SK-N-SH (cell line): ENCODE results near the gene KANSL2. TPM values are rescaled to one million over a fixed set of nuclear protein-coding genes. Genes with fewer than 3 reads are reported as not detected.
"Not testable (repeated sequence)": the region's sequence is repeated elsewhere in the genome, so short reads cannot be mapped to it uniquely, and the experiment has no call there.

Source experiments
- CTCF ChIA-PET: fragments of 300-600, 350-600 bp; formaldehyde crosslinking; extraction: SDS; loops from one replicate; lab custom pipeline; 2021; lab: Yijun Ruan, JAX
- POLR2A ChIA-PET: fragments of 350-600 bp; sonication (Branson Sonifier 250); formaldehyde crosslinking; extraction: SDS; loops from one replicate; lab custom pipeline; 2020; ENCODE audit warnings: antibody characterized with exemption, inconsistent platforms; lab: Yijun Ruan, JAX
- DNase-seq: peaks from one replicate; pipeline ENCODE4 v3.0.0; 2012
- H2AFZ ChIP-seq: fragments of 200-600 bp; sonication (generic); 2 replicates; pipeline ENCODE4 v1.8.1; 2016; ENCODE audit warnings: antibody characterized with exemption, mild to moderate bottlenecking, low read depth
- H3F3A ChIP-seq: fragments of 200-600 bp; sonication (generic); replicated peaks from 2 replicates; pipeline ENCODE3; 2016; ENCODE audit warnings: antibody characterized with exemption, mild to moderate bottlenecking; ENCODE audit not compliant: insufficient read depth
- H3K27ac ChIP-seq, 2 experiments: fragments of 200-500 bp in 1 of 2; fragments of 200-600 bp in 1 of 2; sonication (Bioruptor generic) in 1 of 2; sonication (generic), shearing (Covaris generic) in 1 of 2; 2 replicates each; pipeline versions ENCODE4 v1.5.1 to v1.6.1; 2014 to 2016; ENCODE audit warnings: low read depth in 2 of 2, inconsistent platforms in 1 of 2, low read length in 1 of 2, mild to moderate bottlenecking in 1 of 2, mixed read lengths in 1 of 2
- H3K27me3 ChIP-seq: fragments of 200-600 bp; sonication (generic), shearing (Covaris generic); 2 replicates; pipeline ENCODE4 v1.6.1; 2016; ENCODE audit warnings: mixed run types; ENCODE audit not compliant: insufficient read depth
- H3K36me3 ChIP-seq, 2 experiments: fragments of 200-500 bp in 1 of 2; fragments of 200-600 bp in 1 of 2; sonication (Bioruptor generic) in 1 of 2; sonication (generic) in 1 of 2; replicated peaks in 1 of 2; 2 replicates each; pipeline versions ENCODE3 to v1.5.1; 2014 to 2016; ENCODE audit warnings: low read length in 1 of 2, mild to moderate bottlenecking in 1 of 2; ENCODE audit not compliant: insufficient read depth in 2 of 2, control insufficient read depth in 1 of 2
- H3K4me1 ChIP-seq, 2 experiments: fragments of 200-500 bp in 1 of 2; fragments of 200-600 bp in 1 of 2; sonication (Bioruptor generic) in 1 of 2; sonication (generic), shearing (Covaris generic) in 1 of 2; 2 replicates each; pipeline versions ENCODE4 v1.5.1 to v1.6.1; 2014 to 2016; ENCODE audit warnings: low read depth in 1 of 2, low read length in 1 of 2, mixed run types in 1 of 2; ENCODE audit not compliant: insufficient read depth in 2 of 2, control insufficient read depth in 1 of 2
- H3K4me2 ChIP-seq: fragments of 200-600 bp; sonication (generic), shearing (Covaris generic); 2 replicates; pipeline ENCODE4 v1.6.1; 2017; ENCODE audit warnings: mixed run types
- H3K4me3 ChIP-seq, 2 experiments: fragments of 200-500 bp in 1 of 2; fragments of 200-600 bp in 1 of 2; sonication (Bioruptor generic) in 1 of 2; sonication (generic), shearing (Covaris generic) in 1 of 2; 2 replicates each; pipeline versions ENCODE4 v1.5.1 to v1.8.1; 2014 to 2016; ENCODE audit warnings: low read depth in 2 of 2, inconsistent platforms in 1 of 2, low read length in 1 of 2, mild to moderate bottlenecking in 1 of 2, mixed read lengths in 1 of 2, moderate library complexity in 1 of 2
- H3K79me2 ChIP-seq: fragments of 200-600 bp; sonication (generic); 2 replicates; pipeline ENCODE4 v1.8.1; 2017; ENCODE audit warnings: mild to moderate bottlenecking; ENCODE audit not compliant: insufficient read depth
- H3K9ac ChIP-seq: fragments of 200-600 bp; sonication (generic); 2 replicates; pipeline ENCODE4 v1.6.1; 2017; ENCODE audit warnings: mixed run types
- H3K9me2 ChIP-seq: fragments of 200-600 bp; sonication (generic); 2 replicates; pipeline ENCODE4 v1.6.1; 2017; ENCODE audit warnings: mixed run types
- H3K9me3 ChIP-seq: fragments of 200-600 bp; sonication (generic); 2 replicates; pipeline ENCODE4 v1.6.1; 2017; ENCODE audit warnings: mixed run types, mild to moderate bottlenecking, moderate library complexity
- H4K20me1 ChIP-seq: fragments of 200-600 bp; sonication (generic); 2 replicates; pipeline ENCODE4 v1.6.1; 2017; ENCODE audit warnings: mild to moderate bottlenecking, mixed run types; ENCODE audit not compliant: insufficient read depth
- EP300 ChIP-seq, 2 experiments: IDR thresholded peaks; 2 replicates each; pipeline versions ENCODE4 v1.4.0 to v1.6.1; 2012; ENCODE audit warnings: borderline replicate concordance in 1 of 2, low read depth in 1 of 2, low read length in 1 of 2
- EZH2phosphoT487 ChIP-seq: fragments of 200-600 bp; sonication (generic); IDR thresholded peaks from 2 replicates; pipeline ENCODE4 v1.6.1; 2017; ENCODE audit warnings: low read depth, mixed run types, mild to moderate bottlenecking, antibody characterized with exemption, moderate library complexity, borderline replicate concordance
- FOSL2 ChIP-seq: IDR thresholded peaks from 2 replicates; pipeline ENCODE4 v1.4.0; 2012; ENCODE audit warnings: low read depth, mild to moderate bottlenecking, moderate library complexity, borderline replicate concordance
- GABPA ChIP-seq: IDR thresholded peaks from 2 replicates; pipeline ENCODE4 v1.4.0; 2012; ENCODE audit warnings: low read depth, mild to moderate bottlenecking
- MEF2A ChIP-seq: IDR thresholded peaks from 2 replicates; pipeline ENCODE4 v1.4.0; 2012; ENCODE audit warnings: low read depth, borderline replicate concordance
- RAD21 ChIP-seq: IDR thresholded peaks from 2 replicates; pipeline ENCODE4 v1.6.1; 2012; ENCODE audit warnings: mild to moderate bottlenecking, low read length
- RFX5 ChIP-seq: IDR thresholded peaks from 2 replicates; pipeline ENCODE4 v1.6.1; 2012; ENCODE audit warnings: mild to moderate bottlenecking, improper control_type of control experiment, low read length
- SIN3A ChIP-seq: IDR thresholded peaks from 2 replicates; pipeline ENCODE4 v1.6.1; 2012; ENCODE audit warnings: low read depth, mild to moderate bottlenecking, low read length, moderate library complexity, borderline replicate concordance
- TAF1 ChIP-seq: IDR thresholded peaks from 2 replicates; pipeline ENCODE4 v1.6.1; 2012; ENCODE audit warnings: low read depth, mild to moderate bottlenecking, low read length, moderate library complexity, borderline replicate concordance
- TCF12 ChIP-seq: IDR thresholded peaks from 2 replicates; pipeline ENCODE4 v1.4.0; 2012
- TEAD4 ChIP-seq: IDR thresholded peaks from 2 replicates; pipeline ENCODE4 v1.4.0; 2012; ENCODE audit warnings: mild to moderate bottlenecking, borderline replicate concordance; ENCODE audit not compliant: insufficient read depth
- WGBS: methylation state at CpG from one replicate; pipeline ENCODE4 v1.1.6; 2017; ENCODE audit warnings: low lambda C conversion rate; 5-methylcytosine and 5-hydroxymethylcytosine counted together
- polyA plus RNA-seq, 3 experiments: library from polyadenylated mRNA; depleted of rRNA; stranded (reverse); fragments of >200 nt; gene quantifications; 2 replicates each; pipeline ENCODE4 v1.2.3, GENCODE V29; 2012
- TF ChIP-seq, protein P1 (sequence below): IDR thresholded peaks from 2 replicates; pipeline ENCODE4 v1.4.0; 2012; ENCODE audit warnings: low read depth
- TF ChIP-seq, protein P2 (sequence below): IDR thresholded peaks from 2 replicates; pipeline ENCODE4 v1.4.0; 2012; ENCODE audit warnings: low read depth, borderline replicate concordance

Gene KANSL2
- polyA plus RNA-seq, 1 of the 3 experiments (the other 2 are of a cell fraction): 32.8 TPM

DNA sequence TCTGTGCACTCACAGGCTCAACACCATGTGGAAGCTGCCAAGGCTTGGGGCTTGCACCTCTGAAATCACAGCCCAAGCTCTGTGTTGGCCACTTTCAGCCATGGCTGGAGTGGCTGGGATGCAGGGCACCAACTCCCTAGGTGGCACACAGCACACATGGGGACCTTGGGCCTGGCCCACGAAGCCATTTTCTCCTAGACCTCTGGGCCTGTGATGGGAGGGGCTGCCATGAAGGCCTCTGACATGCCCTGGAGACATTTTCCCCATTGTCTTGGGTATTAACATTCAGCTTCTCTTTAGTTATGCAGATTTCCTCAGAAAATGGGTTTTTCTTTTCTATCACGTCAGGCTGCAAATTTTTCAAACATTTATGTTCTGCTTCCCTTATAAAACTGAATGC is 38.1 kb upstream of the KANSL2 start:
- H3K4me2 ChIP-seq, POLR2A ChIA-PET, H3K27me3 ChIP-seq, H4K20me1 ChIP-seq, H3K4me1 ChIP-seq, H3K9me2 ChIP-seq, H3K9me3 ChIP-seq, H3K36me3 ChIP-seq, CTCF ChIA-PET, H3K9ac ChIP-seq, DNase-seq, H3K4me3 ChIP-seq, H2AFZ ChIP-seq, H3K27ac ChIP-seq: not testable (repeated sequence)
- Histone ChIP-seq H3K79me2 (peaks cover 18% of the 10 kb centered on the region), H3F3A (peaks cover 21% of the 10 kb centered on the region)
- WGBS: 88% methylated on average over 1 of the region's 2 CpGs

DNA sequence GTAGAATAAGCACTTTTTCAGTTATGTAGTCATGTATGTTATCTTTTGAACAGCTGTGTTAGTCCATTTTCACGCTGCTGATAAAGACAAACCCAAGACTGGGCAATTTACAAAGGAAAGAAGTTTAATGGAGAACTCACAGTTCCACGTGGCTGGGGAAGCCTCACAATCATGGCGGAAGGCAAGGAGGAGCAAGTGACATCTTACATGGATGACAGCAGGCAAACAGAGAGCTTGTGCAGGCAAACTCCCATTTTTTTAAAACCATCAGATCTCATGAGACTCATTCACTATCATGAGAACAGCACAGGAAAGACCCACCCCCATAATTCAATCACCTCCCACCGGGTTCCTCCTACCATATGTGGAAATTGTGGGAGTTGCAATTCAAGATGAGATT is 37.0 kb upstream of the KANSL2 start:
- H3K9me2 ChIP-seq, H3K27ac ChIP-seq, DNase-seq, H3K36me3 ChIP-seq, H3K4me3 ChIP-seq, H3K4me2 ChIP-seq, H3K4me1 ChIP-seq, H3K9ac ChIP-seq, H2AFZ ChIP-seq, H3K27me3 ChIP-seq, POLR2A ChIA-PET, H3K9me3 ChIP-seq: not testable (repeated sequence)
- peaks cover 21% of the 10 kb centered on the region for H3F3A ChIP-seq
- CTCF ChIA-PET: interaction anchor here (1.5 kb wide), 1 partner anchor 96 kb away, joined by 5 read pairs; no protein-coding TSS in a partner anchor
- WGBS: 75% methylated on average over 4 of the region's 4 CpGs
- H4K20me1 ChIP-seq: peaks cover 17% of the 10 kb centered on the region
- H3K79me2 ChIP-seq: peaks cover 29% of the 10 kb centered on the region

DNA sequence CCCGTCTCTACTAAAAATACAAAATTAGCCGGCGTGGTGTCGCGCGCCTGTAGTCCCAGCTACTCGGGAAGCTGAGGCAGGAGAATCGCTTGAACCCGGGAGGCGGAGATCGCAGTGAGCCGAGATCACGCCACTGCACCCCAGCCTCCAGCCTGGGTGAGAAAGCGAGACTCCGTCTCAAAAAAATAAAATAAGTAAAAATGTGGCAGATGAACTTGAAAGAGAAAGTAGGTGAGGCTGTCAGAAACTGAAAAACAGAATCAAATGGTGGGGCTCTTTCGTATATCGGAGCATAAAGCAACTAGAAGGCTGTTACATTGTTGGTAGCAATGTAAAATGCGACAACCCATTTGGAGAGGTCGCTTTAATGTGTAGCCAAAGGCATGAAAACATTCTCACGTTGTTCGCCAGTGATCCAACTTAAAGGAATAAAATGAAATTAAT is 35.2 kb upstream of the KANSL2 start:
- CTCF ChIA-PET: interaction anchor here (1.2 kb wide), 1 partner anchor 36 kb away, joined by 5 read pairs; no protein-coding TSS in a partner anchor

DNA sequence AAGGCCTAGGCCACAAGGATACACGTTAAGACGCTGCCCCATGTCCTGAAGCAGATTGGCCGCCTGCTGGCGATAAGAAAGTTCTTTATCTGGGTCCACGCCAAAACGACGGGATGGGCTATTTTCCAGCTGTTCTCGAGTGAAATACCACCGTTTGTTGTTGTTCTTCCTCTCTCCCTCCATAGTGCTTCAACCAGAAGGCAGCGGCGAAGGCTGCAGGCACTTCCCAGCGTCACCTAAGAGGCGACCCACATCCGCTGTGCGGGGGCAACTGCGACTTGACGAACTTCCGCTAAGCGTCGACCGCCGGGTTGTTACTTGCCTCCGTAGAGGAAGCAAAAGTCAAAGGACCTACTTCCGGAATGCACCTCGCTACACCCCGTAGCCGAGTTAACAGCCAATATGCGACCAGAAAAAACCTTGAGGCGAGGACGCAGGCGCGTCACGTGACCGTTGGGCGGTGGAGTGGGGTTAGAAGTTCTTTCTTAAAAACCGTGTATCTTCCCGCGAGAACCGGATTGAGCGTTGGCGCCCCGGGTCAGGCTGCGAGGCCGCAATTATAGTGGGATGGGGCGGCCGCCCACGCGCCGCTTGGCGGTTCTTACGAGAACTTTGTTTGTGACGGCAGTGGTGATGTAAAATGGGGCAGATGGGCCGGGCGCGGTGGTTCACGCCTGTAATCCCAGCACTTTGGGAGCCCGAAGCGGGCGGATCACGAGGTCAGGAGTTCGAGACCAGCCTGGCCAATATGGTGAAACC is 34.6 kb upstream of the KANSL2 start, which contains the start of gene CCNT1:
Gene CCNT1 (minus strand): TSS at position 215 of the 759 bp plus-strand sequence. CDS start 32 bp downstream, at position 183.
- WGBS: under 1% methylated on average over 48 of the region's 61 CpGs
- H3K79me2 ChIP-seq: peaks cover 53% of the 10 kb centered on the region
- peaks cover 15 to 32% of the 10 kb centered on the region in 2 experiments for H3K36me3 ChIP-seq
- H3F3A ChIP-seq: peaks cover 21% of the 10 kb centered on the region
- ChIA-PET POLR2A (no interaction called here), CTCF (interaction anchor here (1.2 to 3.0 kb wide), 4 partner anchors 34 to 98 kb away, joined by 4 to 12 read pairs (median 4); no protein-coding TSS in a partner anchor)
- H3K9me2 ChIP-seq: no peaks in the 10 kb centered on the region
- peak within 1 kb of the TSS; percentile 91 for H3K9ac ChIP-seq
- peak within 1 kb of the TSS; percentile 76 to 80 for H3K4me3 ChIP-seq
- peak within 1 kb of the TSS; percentile 77 for H3K4me2 ChIP-seq
- no peaks in the 10 kb centered on the region for H3K9me3 ChIP-seq
- DNase-seq: peak; percentile 96
- peaks cover 25% of the 10 kb centered on the region for H4K20me1 ChIP-seq
- peak within 1 kb of the TSS; percentile 93 for H3K27ac ChIP-seq
- peaks cover 5 to 6% of the 10 kb centered on the region in 2 experiments; a peak in 2 of 4 replicates for H3K4me1 ChIP-seq
- H2AFZ ChIP-seq: peak within 1 kb of the TSS; percentile 97
- no peaks in the 10 kb centered on the region for H3K27me3 ChIP-seq
- TF ChIP-seq, protein P1, sequence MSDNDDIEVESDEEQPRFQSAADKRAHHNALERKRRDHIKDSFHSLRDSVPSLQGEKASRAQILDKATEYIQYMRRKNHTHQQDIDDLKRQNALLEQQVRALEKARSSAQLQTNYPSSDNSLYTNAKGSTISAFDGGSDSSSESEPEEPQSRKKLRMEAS: peak; percentile 79; the same call in 1 of the 2 replicates
- TF ChIP-seq TEAD4 (no peak), MEF2A (no peak), FOSL2 (no peak), GABPA (peak; percentile 95), RAD21 (no peak), RFX5 (no peak), EZH2phosphoT487 (no peak), TCF12 (no peak)
- TF ChIP-seq, protein P2, sequence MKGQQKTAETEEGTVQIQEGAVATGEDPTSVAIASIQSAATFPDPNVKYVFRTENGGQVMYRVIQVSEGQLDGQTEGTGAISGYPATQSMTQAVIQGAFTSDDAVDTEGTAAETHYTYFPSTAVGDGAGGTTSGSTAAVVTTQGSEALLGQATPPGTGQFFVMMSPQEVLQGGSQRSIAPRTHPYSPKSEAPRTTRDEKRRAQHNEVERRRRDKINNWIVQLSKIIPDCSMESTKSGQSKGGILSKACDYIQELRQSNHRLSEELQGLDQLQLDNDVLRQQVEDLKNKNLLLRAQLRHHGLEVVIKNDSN: peak; percentile 99

More for the DNA sequence above, 35.2 kb upstream of the KANSL2 start:
- DNase-seq: no peak
- POLR2A ChIA-PET: no interaction called here
- H3K4me1 ChIP-seq: peaks cover 5 to 6% of the 10 kb centered on the region in 2 experiments; a peak in 2 of 4 replicates
- peaks cover 25% of the 10 kb centered on the region for H4K20me1 ChIP-seq
- H2AFZ ChIP-seq: peak overlapping the region; percentile 97
- 7% methylated on average over 20 of the region's 21 CpGs for WGBS
- H3K27ac ChIP-seq: peak overlapping the region; percentile 78 to 93
- H3K36me3 ChIP-seq: peaks cover 11 to 26% of the 10 kb centered on the region in 2 experiments
- peak overlapping the region; percentile 76 to 80 for H3K4me3 ChIP-seq
- peak overlapping the region; percentile 77 for H3K4me2 ChIP-seq
- H3K9me2 ChIP-seq: no peaks in the 10 kb centered on the region
- peak overlapping the region; percentile 91 for H3K9ac ChIP-seq
- TF ChIP-seq FOSL2: no peak
- no peak for TF ChIP-seq TAF1
- TF ChIP-seq GABPA: no peak
- TF ChIP-seq EP300 (IDR thresholded peaks at IDR 0.05; ENCODE audit: borderline replicate concordance in 1 of 2, low read depth in 1 of 2, low read length in 1 of 2): no peak
- no peak for TF ChIP-seq SIN3A
- TF ChIP-seq, all 33 proteins: peak for 0
- H3K27me3 ChIP-seq: no peaks in the 10 kb centered on the region
- H3K79me2 ChIP-seq: peaks cover 47% of the 10 kb centered on the region
- no peaks in the 10 kb centered on the region for H3K9me3 ChIP-seq
- peaks cover 21% of the 10 kb centered on the region for H3F3A ChIP-seq
